NCI-H748 (cell line): Measurements from ENCODE around the gene TACO1.

Experiments used
- DNase-seq: peaks from one replicate; lab custom pipeline; 2025; ENCODE audit not compliant: unreplicated experiment; lab: John Stamatoyannopoulos, UW

The TACO1 gene

DNA sequence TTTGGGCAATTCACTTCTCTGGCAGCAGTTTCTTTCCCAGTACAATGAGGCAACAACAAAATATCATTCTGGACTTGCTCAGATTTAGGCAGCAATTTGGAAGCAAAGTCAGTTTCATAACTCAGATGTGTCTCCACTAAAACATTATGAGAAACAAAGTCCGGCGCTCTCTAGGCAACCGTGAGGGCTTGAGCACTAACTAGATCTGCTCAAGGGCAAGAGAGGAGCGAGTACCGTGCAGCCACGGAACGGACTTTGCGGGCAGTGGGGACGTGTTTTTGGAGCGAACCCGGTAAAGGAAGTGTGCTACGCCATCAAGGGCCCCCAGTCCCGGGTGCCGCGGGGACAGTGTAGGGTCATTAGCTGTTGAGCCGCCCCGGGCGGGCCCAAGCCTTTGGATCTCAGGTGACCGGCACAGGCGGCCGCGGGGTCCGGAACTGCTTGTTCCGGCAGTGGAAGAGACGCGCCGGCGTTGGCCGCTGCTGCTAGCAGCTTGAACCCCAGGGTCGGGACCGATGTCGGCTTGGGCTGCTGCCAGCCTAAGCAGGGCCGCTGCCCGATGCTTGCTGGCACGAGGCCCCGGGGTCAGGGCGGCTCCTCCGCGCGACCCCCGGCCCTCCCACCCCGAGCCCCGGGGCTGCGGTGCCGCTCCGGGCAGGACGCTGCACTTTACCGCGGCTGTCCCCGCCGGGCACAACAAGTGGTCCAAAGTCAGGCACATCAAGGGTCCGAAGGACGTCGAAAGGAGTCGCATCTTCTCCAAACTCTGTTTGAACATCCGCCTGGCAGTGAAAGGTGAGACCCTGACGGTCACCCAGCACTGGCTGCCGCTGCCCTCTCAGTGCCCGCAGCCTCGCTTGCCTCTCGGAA, at the start of gene TACO1:
TSS of gene TACO1 (plus strand) at position 327 of the 870 bp plus-strand sequence. CDS start at position 516, 189 bp downstream.
- peak; percentile 87 for DNase-seq

GRCh38 chr17:63552211-63552610, 48.5 kb upstream of the TACO1 start:
- no peak for DNase-seq

DNA sequence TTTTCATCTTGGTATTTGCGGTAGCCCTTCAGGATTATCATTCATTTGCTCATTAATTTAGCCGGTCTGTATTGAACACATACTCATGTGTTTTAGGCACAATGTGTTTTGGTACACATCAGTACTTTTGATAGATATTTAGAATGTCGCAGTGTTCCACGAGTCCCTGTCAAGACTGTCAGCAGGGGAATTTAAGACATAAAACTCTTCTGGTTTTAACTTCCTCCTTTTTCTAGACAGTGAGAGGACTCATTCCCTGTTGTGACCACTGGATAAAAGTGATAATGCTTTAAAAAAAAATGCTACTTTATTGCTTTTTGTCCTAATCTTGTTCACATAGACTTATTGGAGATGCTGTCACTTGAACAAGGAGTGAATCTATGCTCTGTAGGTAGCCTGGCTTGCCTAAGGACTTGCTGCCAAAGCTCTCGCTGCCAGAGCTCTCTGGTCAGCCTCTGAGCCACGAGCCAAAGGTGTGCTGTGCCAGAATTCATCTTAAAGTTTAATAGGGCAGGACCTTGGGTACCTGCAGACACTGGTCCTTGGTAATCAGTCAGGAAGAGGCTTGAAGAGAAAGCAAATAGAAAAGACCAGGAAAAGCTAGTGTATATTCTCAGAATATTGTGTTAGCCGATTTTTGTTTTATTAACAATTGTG, 45.1 kb upstream of the TACO1 start:
- DNase-seq, result no peak

GRCh38 chr17:63557416-63557815, 43.3 kb upstream of the TACO1 start:
- DNase-seq, result no peak

DNA sequence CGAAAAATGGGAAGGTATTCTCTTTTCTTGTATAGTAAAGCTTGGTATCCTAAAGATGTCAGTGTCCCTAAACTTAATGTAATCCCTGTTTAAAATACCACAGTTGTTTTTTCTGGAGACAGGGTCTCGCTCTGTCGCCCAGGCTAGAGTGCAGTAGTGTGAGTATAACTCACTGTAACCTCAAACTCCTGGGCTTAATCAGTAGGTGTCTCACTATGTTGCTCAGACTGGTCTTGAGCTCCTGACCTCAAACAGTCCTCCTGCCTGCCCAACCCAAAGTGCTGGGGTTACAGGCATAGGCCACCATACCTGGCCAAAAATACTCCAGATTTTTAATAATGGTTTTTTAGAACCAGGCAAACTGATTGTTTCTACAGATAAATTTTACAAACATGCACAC, 42.3 kb upstream of the TACO1 start:
- no peak for DNase-seq

GRCh38 chr17:63561819-63562218, 38.9 kb upstream of the TACO1 start:
- DNase-seq, result no peak

- no peak for DNase-seq
Measured at GRCh38 chr17:63563339-63563738, 37.4 kb upstream of the TACO1 start.

DNA sequence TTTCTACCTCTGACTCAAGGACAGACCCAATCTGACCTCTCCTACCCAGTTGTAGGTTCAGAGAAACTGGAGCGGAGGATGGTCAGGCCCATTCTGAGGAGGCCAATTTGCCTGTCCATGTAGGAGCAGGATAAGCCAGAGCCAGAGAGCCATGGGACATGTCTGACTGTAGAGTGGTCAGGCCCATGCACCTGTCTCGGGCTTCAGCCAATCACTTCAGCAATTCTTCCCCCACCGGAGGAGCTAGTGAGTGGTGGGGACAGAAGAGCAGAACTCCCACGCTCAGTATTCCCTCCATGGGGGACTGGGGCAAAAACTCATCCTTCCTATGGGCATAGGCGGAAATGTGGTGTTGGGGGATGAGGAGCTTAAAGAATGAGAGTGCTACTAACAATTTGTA, 36.1 kb upstream of the TACO1 start:
- DNase-seq, result no peak

DNA sequence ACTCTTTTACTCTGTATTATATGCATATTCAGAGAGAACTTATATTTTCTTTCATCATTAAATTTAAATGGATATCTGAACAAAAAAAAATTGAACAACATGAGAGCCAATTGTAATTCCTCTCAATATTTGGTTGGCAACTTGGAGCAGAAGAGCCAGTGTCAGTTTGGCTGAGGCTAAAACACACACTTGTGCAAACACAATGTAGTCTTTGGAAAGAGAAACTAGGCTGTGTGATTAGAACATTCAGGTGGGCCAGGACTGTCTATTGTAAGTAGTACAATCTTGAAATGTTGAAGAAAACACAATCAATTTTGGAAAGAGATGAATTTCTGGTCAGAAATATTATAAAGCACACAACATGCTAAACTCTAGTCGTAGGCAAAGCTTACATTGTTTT, 33.5 kb upstream of the TACO1 start:
- no peak for DNase-seq

DNA sequence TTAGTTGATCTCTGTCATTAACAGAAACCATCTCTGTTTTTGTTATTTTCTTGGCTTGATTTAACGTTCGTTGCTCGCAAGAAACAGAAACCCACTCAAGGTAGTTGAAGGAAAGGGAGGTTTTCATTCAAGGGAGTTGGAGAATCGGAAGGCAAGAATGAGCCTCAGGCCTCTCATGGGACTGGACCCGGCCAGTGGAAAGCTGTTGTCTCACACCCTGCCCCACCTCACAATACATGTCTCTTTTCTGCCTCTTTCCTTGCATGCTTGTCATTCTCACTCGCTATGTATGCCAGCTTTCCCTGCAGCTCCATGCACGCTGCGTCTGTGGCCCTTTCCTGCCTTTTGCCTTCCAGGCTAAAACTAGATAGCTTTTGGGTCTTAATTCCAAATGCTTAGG, 32.1 kb upstream of the TACO1 start:
- no peak for DNase-seq

DNA sequence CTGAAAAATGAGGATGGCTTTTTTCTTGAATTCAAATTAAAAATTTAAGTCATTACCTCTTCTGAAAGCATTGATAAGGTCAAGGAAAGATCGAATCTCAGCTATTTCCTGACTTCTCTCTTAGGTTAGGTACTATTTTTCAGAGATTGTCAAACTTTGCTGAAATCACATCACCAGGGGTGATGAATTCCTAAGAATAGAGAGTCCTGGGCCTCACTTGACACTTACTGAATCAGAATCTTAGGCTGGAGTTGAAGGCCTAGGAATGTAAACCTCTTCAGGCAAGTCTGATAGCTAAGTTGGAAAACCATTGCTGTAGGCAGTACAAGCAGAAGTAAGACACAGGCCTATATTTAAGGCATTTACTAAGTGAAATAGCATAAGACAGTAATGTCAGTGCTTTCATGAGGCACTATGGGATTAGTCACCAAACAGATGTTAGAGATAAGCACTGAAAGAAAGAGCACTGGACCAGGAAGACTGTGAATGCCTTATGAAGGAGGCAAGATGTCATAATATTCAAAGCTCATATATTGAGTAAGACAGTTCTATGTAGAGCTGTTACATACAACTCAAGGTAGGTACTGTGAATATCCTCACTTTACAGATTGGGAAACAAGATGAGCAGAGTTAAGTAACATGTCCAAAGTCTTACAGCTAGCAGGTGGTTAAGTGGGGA, 28.9 kb upstream of the TACO1 start:
- no peak for DNase-seq

GRCh38 chr17:63573634-63574033, 27.1 kb upstream of the TACO1 start:
- DNase-seq, result no peak

DNA sequence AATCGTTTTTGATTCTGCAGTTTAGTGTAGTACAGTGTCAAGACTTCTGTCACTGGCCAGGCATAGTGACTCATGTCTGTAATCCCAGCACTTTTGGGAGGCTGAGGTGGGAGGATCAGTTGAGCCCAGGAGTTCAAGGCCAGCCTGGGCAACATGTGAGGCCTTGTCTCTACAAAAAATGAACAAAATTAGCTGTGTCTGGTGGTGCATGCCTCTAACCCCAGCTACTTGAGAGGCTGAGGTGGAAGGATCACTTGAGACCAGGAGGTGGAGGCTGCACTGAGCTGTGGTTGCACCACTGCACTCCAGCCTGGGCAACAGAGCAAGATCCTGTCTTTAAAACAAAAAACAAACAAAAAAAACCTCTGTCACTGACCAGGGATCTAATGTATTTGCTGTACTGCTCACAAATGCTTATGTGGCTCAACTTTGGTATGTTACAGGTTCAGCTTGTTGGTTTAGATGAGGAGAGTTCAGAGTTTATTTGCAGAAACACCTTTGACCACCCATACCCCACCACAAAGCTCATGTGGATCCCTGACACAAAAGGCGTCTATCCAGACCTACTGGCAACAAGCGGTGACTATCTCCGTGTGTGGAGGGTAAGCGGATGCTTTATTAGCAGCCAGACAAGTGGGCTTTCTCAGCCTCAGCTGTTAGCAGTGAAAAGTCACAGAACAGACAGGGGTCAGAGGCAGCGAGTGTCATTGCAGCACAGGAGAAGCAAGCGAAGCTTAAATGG, 22.5 kb upstream of the TACO1 start:
- DNase-seq, result no peak

GRCh38 chr17:63578769-63579111, 22.0 kb upstream of the TACO1 start:
- DNase-seq, result no peak

DNA sequence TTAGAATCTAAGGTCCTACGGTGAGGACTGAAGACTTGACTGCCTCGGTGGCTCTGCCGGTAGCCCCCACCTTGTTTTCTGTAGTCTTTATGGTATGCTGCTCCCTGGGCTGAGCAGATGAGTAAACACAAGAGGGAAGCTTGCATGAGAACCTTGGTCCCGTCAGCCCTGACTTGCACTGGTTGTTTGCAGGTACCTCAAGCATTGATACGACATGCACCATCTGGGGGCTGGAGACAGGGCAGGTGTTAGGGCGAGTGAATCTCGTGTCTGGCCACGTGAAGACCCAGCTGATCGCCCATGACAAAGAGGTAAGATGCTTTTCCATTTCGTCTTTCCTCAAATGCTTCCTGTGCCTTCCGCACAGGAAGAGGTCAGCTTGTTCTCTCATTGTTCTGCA, 21.1 kb upstream of the TACO1 start:
- no peak for DNase-seq

DNA sequence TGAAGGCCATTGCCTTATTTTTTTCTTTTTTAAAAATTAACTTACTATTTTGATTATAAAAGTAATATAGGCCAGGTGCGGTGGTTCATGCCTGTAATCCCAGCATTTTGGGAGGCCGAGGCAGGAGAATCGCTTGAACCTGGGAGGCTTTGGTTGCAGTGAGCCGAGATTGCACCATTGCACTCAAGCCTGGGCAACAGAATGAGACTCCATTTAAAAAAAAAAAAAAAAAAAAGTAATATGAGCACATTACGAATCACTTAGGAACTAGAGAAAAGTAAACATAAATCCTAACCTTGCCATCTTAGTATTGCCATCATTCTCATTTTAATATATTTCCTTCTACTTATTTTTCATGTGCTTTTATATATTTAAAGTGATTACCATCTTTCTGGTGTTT, 12.9 kb upstream of the TACO1 start:
- no peak for DNase-seq

DNA sequence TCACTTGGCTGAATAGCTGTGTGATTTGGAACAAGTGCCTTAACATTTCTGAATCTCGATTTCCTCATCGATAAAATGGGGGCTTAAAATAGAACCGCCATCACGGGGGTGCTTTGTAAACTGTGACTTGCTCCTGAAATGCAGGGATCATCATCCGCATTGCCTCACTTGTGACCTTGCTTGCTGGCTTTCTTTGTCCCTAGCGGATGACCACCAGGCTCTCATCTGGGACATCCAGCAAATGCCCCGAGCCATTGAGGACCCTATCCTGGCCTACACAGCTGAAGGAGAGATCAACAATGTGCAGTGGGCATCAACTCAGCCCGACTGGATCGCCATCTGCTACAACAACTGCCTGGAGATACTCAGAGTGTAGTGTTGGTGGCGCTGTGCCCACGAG, 11.9 kb upstream of the TACO1 start:
- no peak for DNase-seq

DNA sequence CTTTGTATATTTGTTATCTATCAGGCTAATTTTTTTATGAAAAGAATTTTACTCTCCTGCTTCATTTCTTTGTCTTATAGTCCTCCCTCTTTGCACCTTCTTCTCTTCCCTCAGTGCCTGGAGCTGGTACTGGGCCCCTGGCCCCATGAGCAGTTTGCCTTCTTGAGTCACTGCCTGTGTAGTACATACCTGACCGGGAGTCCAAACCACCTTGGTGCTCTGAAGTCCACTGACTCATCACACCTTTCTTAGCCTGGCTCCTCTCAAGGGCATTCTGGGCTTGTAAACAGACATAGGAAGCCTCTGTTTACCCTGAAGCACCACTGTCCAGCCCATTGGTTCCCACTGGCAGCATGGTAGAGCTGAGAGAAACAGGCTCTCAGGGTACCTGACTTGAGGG, 11.0 kb upstream of the TACO1 start:
- no peak for DNase-seq

DNA sequence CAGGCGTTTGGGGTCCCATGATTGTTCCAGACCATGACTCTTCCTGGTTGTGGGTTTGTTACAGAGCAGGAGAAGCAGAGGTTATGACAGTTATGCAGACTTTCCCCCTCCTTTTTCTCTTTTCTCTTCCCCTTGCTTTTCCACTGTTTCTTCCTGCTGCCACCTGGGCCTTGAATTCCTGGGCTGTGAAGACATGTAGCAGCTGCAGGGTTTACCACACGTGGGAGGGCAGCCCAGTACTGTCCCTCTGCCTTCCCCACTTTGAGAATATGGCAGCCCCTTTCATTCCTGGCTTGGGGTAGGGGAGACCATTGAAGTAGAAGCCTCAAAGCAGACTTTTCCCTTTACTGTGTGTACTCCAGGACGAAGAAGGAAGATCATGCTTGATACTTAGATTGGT, 7.9 kb upstream of the TACO1 start:
- DNase-seq, result no peak

DNA sequence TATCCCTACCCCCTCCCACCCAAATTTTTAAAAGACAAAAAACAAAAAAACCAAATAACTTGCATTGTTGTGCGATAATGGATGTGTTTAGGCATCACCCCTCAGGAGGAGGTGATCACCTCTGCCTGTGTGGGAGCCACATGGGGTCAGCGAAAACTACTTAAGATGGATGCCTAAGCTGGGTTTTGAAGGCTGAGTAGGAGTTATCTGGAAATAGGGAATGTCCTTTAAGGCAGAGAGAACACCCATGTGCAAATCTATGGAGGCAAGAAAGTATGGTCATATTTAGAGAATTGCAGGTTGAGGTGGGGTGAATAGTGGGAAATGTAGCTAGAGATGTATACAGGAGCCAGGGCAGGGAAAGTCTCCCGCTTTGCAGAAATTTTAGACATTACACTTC, 5.6 kb upstream of the TACO1 start:
- DNase-seq, result no peak

DNA sequence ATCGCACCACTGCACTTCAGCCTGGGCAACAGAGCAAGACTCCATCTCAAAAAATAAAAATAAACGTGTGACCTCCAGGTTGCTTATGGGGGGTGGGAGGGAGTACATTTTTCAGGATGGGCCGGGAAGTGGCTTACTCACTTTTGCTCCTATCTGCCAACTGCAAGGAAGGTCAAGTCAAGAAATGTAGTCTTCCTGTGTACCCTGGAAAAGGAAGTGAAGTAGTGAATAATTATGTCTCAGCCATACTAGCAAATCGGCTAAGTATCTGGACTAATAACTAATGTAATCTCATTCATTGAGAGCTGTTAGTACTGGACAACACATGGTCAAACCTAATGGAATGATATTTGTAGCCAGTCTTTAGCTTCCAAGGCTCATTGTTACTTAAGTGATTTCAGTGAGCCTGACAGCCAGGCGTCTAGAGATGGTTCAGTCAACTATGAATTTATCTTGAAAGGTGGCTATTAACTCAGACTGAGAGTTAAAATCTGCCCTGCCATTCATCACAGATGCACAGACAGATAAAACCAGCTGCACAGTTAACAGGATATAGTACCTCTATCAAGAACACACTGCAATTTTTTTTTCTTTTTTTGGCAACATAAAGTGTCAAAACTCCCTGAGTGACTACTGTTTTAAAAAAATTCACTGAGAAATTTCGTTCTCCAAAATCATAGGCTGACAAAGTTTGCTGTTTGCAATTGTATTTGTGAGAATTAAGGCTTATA, 3.7 kb upstream of the TACO1 start:
- DNase-seq, result no peak
